PFSK-1 (cell line): ENCODE measurements around the gene ZNF12.

Experiments used
- POLR2AphosphoS5 ChIP-seq: IDR thresholded peaks from 2 replicates; pipeline ENCODE4 v1.6.1; 2012; ENCODE audit warnings: low read depth, mild to moderate bottlenecking, control low read depth, low read length, moderate library complexity
- SIN3A ChIP-seq: IDR thresholded peaks from 2 replicates; pipeline ENCODE4 v1.6.1; 2012; ENCODE audit warnings: mild to moderate bottlenecking, low read length, moderate library complexity, borderline replicate concordance; ENCODE audit not compliant: insufficient read depth
- TAF1 ChIP-seq: IDR thresholded peaks from 2 replicates; pipeline ENCODE4 v1.6.1; 2012; ENCODE audit warnings: low read length, control low read depth, borderline replicate concordance; ENCODE audit not compliant: insufficient read depth

GRCh38 chr7:6706666-6707407, at the start of gene ZNF12:
- 0 out of 2 replicates have a peak, but pooled peaks have one; percentile 37 for TF ChIP-seq SIN3A
- TF ChIP-seq TAF1 = peak; percentile 80; the same call in 1 of the 2 replicates
- TF ChIP-seq POLR2AphosphoS5 = peak; percentile 87
